Stimulated activated naive CD4-positive, alpha-beta T cell (primary cell): ENCODE measurements around the gene FUT6.
A peak's percentile ranks its signal among the peaks of the same experiment; 100 is the strongest.

Experiments
- DNase-seq, 6 experiments: peaks; one replicate each; lab custom pipeline; 2025; lab: John Stamatoyannopoulos, UW

FUT6 gene

GRCh38 chr19:5827891-5828660, 11.4 kb downstream of the FUT6 start:
- peak; percentile 87 to 96 (median 92) for DNase-seq

- no peak for DNase-seq
Measured at GRCh38 chr19:5827342-5827890, 12.1 kb downstream of the FUT6 start.

GRCh38 chr19:5826531-5827341, 12.8 kb downstream of the FUT6 start:
- peak in 5 of 6 experiments; percentile 10 to 37 (median 17) for DNase-seq

- DNase-seq = no peak
Measured at GRCh38 chr19:5825178-5825577, 14.3 kb downstream of the FUT6 start.

- no peak for DNase-seq
Measured at GRCh38 chr19:5824751-5825150, 14.8 kb downstream of the FUT6 start.

GRCh38 chr19:5823579-5824281, 15.8 kb downstream of the FUT6 start:
- no peak for DNase-seq

GRCh38 chr19:5822181-5822844, 17.2 kb downstream of the FUT6 start:
- no peak for DNase-seq

GRCh38 chr19:5821521-5822180, 17.9 kb downstream of the FUT6 start:
- no peak for DNase-seq

GRCh38 chr19:5820785-5821184, 18.7 kb downstream of the FUT6 start:
- DNase-seq = no peak

GRCh38 chr19:5818594-5818993, 20.9 kb downstream of the FUT6 start:
- DNase-seq = no peak

- DNase-seq = no peak
Measured at GRCh38 chr19:5817218-5817617, 22.3 kb downstream of the FUT6 start.

- no peak for DNase-seq
Measured at GRCh38 chr19:5814852-5815246, 24.7 kb downstream of the FUT6 start.

GRCh38 chr19:5814123-5814851, 25.2 kb downstream of the FUT6 start:
- DNase-seq = no peak

- no peak for DNase-seq
Measured at GRCh38 chr19:5811117-5811516, 28.4 kb downstream of the FUT6 start.

- no peak for DNase-seq
Measured at GRCh38 chr19:5809469-5809868, 30.0 kb downstream of the FUT6 start.

- DNase-seq = no peak
Measured at GRCh38 chr19:5809053-5809452, 30.4 kb downstream of the FUT6 start.

- no peak for DNase-seq
Measured at GRCh38 chr19:5808120-5808816, 31.2 kb downstream of the FUT6 start.

- DNase-seq = no peak
Measured at GRCh38 chr19:5806905-5807304, 32.6 kb downstream of the FUT6 start.

GRCh38 chr19:5806133-5806489, 33.4 kb downstream of the FUT6 start:
- DNase-seq = no peak
